WTC11 (cell line): ENCODE results near the gene OPRM1. TPM values are rescaled to one million over a fixed set of nuclear protein-coding genes. Genes with fewer than 3 reads are reported as not detected.

Experiments used
- ATAC-seq: fragments of 200-7000 bp; cut with Tn5 transposase; 2 replicates; pipeline ENCODE4 v1.10.0; 2021; ENCODE audit warnings: mild to moderate bottlenecking, moderate library complexity
- CTCF ChIA-PET: fragments of 300-600 bp; sonication (Branson Sonifier 250); formaldehyde crosslinking; loops from one replicate; lab custom pipeline; 2021; ENCODE audit warnings: antibody characterized with exemption; lab: Charles Lee
- POLR2A ChIA-PET: fragments of 350-600 bp; sonication (Branson Sonifier 250); formaldehyde crosslinking; loops from one replicate; lab custom pipeline; 2021; ENCODE audit warnings: antibody characterized with exemption; lab: Charles Lee
- DNase-seq: peaks from one replicate; pipeline ENCODE4 v3.0.0; 2021; ENCODE audit warnings: low spot score
- H3K27ac Mint-ChIP-seq: 2 replicates; pipeline ENCODE4 v1.8.0; 2021; ENCODE audit warnings: mixed read lengths
- H3K27me3 Mint-ChIP-seq: 2 replicates; pipeline ENCODE4 v1.8.0; 2021; ENCODE audit warnings: low read depth, mild to moderate bottlenecking, moderate library complexity, mixed read lengths
- H3K36me3 Mint-ChIP-seq: 2 replicates; pipeline ENCODE4 v1.8.0; 2021; ENCODE audit warnings: mixed read lengths
- H3K4me1 Mint-ChIP-seq: 2 replicates; pipeline ENCODE4 v1.8.0; 2022; ENCODE audit warnings: mixed read lengths
- H3K4me3 Mint-ChIP-seq: 2 replicates; pipeline ENCODE4 v1.8.0; 2021; ENCODE audit warnings: mild to moderate bottlenecking, moderate library complexity, mixed read lengths
- H3K9me3 Mint-ChIP-seq: 2 replicates; pipeline ENCODE4 v1.8.0; 2021; ENCODE audit warnings: mixed read lengths
- ATF1 ChIP-seq: sonication (generic); formaldehyde crosslinking; IDR thresholded peaks from 2 replicates; pipeline ENCODE4 v1.8.1; 2023; ENCODE audit warnings: mild to moderate bottlenecking, moderate library complexity, missing genetic modification reagents
- CBFB ChIP-seq: sonication (generic); formaldehyde crosslinking; IDR thresholded peaks from 2 replicates; pipeline ENCODE4 v1.8.1; 2022; ENCODE audit warnings: mild to moderate bottlenecking, low read depth, missing genetic modification reagents
- CDX4 ChIP-seq: fragments of 250-450 bp; sonication (Bioruptor Pico); IDR thresholded peaks from 2 replicates; pipeline ENCODE4 v1.9.0; 2021; ENCODE audit warnings: moderate library complexity, mild to moderate bottlenecking, inconsistent platforms, borderline replicate concordance
- ETV6 ChIP-seq: sonication (generic); formaldehyde crosslinking; IDR thresholded peaks from 2 replicates; pipeline ENCODE4 v1.8.1; 2022; ENCODE audit warnings: mild to moderate bottlenecking, missing genetic modification reagents
- FOXJ3 ChIP-seq: sonication (generic); formaldehyde crosslinking; IDR thresholded peaks from 2 replicates; pipeline ENCODE4 v1.9.0; 2021; ENCODE audit warnings: missing genetic modification reagents, mild to moderate bottlenecking, borderline replicate concordance
- GABPB1 ChIP-seq: sonication (generic); formaldehyde crosslinking; IDR thresholded peaks from 2 replicates; pipeline ENCODE4 v1.8.1; 2023; ENCODE audit warnings: mild to moderate bottlenecking, missing genetic modification reagents
- HMGXB4 ChIP-seq: sonication (generic); formaldehyde crosslinking; IDR thresholded peaks from 2 replicates; pipeline ENCODE4 v1.8.1; 2023; ENCODE audit warnings: mild to moderate bottlenecking, moderate library complexity, missing genetic modification reagents
- IRF2 ChIP-seq: sonication (generic); formaldehyde crosslinking; IDR thresholded peaks from 2 replicates; pipeline ENCODE4 v1.8.0; 2022; ENCODE audit warnings: low read depth, missing genetic modification reagents, borderline replicate concordance
- NFE2L1 ChIP-seq: sonication (generic); formaldehyde crosslinking; IDR thresholded peaks from 2 replicates; pipeline ENCODE4 v1.8.1; 2023; ENCODE audit warnings: missing genetic modification reagents
- NR1H2 ChIP-seq: sonication (generic); formaldehyde crosslinking; IDR thresholded peaks from 2 replicates; pipeline ENCODE4 v1.9.0; 2021; ENCODE audit warnings: mild to moderate bottlenecking, moderate library complexity, missing genetic modification reagents
- NR3C1 ChIP-seq: sonication (generic); formaldehyde crosslinking; conservative IDR thresholded peaks from 2 replicates; pipeline ENCODE4 v1.8.1; 2023; ENCODE audit warnings: low read depth, mild to moderate bottlenecking, missing genetic modification reagents
- SMAD3 ChIP-seq: sonication (generic); formaldehyde crosslinking; IDR thresholded peaks from 2 replicates; pipeline ENCODE4 v1.8.0; 2022; ENCODE audit warnings: missing genetic modification reagents, mild to moderate bottlenecking, borderline replicate concordance
- ZNF138 ChIP-seq: sonication (generic); formaldehyde crosslinking; conservative IDR thresholded peaks from 2 replicates; pipeline ENCODE4 v1.8.1; 2022; ENCODE audit warnings: mild to moderate bottlenecking, moderate library complexity, missing genetic modification reagents
- ZNF232 ChIP-seq: sonication (generic); formaldehyde crosslinking; IDR thresholded peaks from 2 replicates; pipeline ENCODE4 v1.8.0; 2022; ENCODE audit warnings: mild to moderate bottlenecking, missing genetic modification reagents
- ZNF263 ChIP-seq: sonication (generic); formaldehyde crosslinking; IDR thresholded peaks from 2 replicates; pipeline ENCODE4 v1.8.1; 2022; ENCODE audit warnings: low read depth, mild to moderate bottlenecking, moderate library complexity, missing genetic modification reagents
- ZNF423 ChIP-seq: fragments of 250-450 bp; sonication (Bioruptor Pico); IDR thresholded peaks from 2 replicates; pipeline ENCODE4 v2.1.2; 2022; ENCODE audit warnings: mild to moderate bottlenecking, moderate library complexity
- total RNA-seq: library from RNA; stranded (reverse); gene quantifications from 3 replicates; pipeline ENCODE4 v1.2.3, GENCODE V29; 2021
- TF ChIP-seq, protein P1 (sequence below): sonication (generic); formaldehyde crosslinking; IDR thresholded peaks from 2 replicates; pipeline ENCODE4 v1.8.0; 2023; ENCODE audit warnings: missing genetic modification reagents, mild to moderate bottlenecking, borderline replicate concordance
- TF ChIP-seq, protein P2 (sequence below): sonication (generic); formaldehyde crosslinking; IDR thresholded peaks from 2 replicates; pipeline ENCODE4 v1.8.1; 2023; ENCODE audit warnings: mild to moderate bottlenecking, missing genetic modification reagents
- TF ChIP-seq, protein P3 (sequence below): fragments of 250-450 bp; sonication (Bioruptor Pico); conservative IDR thresholded peaks from 2 replicates; pipeline ENCODE4 v1.9.0; 2021; ENCODE audit warnings: mild to moderate bottlenecking

The OPRM1 gene
- total RNA-seq, 1 experiment from 2014 or later: not detected

DNA sequence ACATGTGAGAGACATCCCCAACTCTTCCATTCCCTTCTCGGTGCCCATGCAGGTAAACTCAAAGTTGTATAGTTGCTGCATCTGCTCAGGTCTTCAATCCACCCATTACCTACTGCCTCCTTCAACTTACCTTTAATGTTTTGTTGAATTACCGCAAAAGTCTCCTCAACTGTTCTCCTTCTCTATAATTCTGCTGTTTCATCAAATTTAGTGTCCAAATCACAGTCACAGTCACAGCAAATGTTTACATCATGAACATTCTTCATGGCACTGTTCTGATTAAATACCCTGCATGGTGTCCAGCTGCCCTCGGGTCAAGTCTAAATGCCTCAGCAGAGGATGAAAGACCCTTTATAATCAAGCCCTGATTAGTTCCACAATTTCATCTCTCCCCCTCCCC is 187.4 kb downstream of the OPRM1 start:
- peaks cover 6% of the 10 kb centered on the region for H3K4me1 Mint-ChIP-seq
- no peaks in the 10 kb centered on the region for H3K9me3 Mint-ChIP-seq
- no peak for DNase-seq
- no peak overlapping the region for H3K4me3 Mint-ChIP-seq
- H3K27ac Mint-ChIP-seq: no peak overlapping the region
- H3K27me3 Mint-ChIP-seq: no peaks in the 10 kb centered on the region
- ChIA-PET CTCF (no interaction called here), POLR2A (no interaction called here)
- no peak for ATAC-seq
- H3K36me3 Mint-ChIP-seq: no peaks in the 10 kb centered on the region
- TF ChIP-seq NR1H2 (no peak), SMAD3 (CRISPR knock-in tag) (no peak), GABPB1 (CRISPR knock-in tag) (no peak), ZNF423 (CRISPR knock-in tag) (no peak), NR3C1 (no peak), FOXJ3 (CRISPR knock-in tag) (no peak), NFE2L1 (CRISPR knock-in tag) (no peak), HMGXB4 (CRISPR knock-in tag) (no peak), ZNF138 (CRISPR knock-in tag) (no peak), ZNF263 (CRISPR knock-in tag) (no peak)
- TF ChIP-seq, protein P1, sequence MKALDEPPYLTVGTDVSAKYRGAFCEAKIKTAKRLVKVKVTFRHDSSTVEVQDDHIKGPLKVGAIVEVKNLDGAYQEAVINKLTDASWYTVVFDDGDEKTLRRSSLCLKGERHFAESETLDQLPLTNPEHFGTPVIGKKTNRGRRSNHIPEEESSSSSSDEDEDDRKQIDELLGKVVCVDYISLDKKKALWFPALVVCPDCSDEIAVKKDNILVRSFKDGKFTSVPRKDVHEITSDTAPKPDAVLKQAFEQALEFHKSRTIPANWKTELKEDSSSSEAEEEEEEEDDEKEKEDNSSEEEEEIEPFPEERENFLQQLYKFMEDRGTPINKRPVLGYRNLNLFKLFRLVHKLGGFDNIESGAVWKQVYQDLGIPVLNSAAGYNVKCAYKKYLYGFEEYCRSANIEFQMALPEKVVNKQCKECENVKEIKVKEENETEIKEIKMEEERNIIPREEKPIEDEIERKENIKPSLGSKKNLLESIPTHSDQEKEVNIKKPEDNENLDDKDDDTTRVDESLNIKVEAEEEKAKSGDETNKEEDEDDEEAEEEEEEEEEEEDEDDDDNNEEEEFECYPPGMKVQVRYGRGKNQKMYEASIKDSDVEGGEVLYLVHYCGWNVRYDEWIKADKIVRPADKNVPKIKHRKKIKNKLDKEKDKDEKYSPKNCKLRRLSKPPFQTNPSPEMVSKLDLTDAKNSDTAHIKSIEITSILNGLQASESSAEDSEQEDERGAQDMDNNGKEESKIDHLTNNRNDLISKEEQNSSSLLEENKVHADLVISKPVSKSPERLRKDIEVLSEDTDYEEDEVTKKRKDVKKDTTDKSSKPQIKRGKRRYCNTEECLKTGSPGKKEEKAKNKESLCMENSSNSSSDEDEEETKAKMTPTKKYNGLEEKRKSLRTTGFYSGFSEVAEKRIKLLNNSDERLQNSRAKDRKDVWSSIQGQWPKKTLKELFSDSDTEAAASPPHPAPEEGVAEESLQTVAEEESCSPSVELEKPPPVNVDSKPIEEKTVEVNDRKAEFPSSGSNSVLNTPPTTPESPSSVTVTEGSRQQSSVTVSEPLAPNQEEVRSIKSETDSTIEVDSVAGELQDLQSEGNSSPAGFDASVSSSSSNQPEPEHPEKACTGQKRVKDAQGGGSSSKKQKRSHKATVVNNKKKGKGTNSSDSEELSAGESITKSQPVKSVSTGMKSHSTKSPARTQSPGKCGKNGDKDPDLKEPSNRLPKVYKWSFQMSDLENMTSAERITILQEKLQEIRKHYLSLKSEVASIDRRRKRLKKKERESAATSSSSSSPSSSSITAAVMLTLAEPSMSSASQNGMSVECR: no peak
- TF ChIP-seq, protein P2, sequence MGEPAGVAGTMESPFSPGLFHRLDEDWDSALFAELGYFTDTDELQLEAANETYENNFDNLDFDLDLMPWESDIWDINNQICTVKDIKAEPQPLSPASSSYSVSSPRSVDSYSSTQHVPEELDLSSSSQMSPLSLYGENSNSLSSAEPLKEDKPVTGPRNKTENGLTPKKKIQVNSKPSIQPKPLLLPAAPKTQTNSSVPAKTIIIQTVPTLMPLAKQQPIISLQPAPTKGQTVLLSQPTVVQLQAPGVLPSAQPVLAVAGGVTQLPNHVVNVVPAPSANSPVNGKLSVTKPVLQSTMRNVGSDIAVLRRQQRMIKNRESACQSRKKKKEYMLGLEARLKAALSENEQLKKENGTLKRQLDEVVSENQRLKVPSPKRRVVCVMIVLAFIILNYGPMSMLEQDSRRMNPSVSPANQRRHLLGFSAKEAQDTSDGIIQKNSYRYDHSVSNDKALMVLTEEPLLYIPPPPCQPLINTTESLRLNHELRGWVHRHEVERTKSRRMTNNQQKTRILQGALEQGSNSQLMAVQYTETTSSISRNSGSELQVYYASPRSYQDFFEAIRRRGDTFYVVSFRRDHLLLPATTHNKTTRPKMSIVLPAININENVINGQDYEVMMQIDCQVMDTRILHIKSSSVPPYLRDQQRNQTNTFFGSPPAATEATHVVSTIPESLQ (CRISPR knock-in tag): no peak

GRCh38 chr6:154227862-154228520 is 189.0 kb downstream of the OPRM1 start:
- DNase-seq: no peak
- ATAC-seq: no peak
- H3K9me3 Mint-ChIP-seq: no peaks in the 10 kb centered on the region
- no peaks in the 10 kb centered on the region for H3K27me3 Mint-ChIP-seq
- H3K4me1 Mint-ChIP-seq: peaks cover 8% of the 10 kb centered on the region
- H3K27ac Mint-ChIP-seq: no peak overlapping the region
- H3K36me3 Mint-ChIP-seq: no peaks in the 10 kb centered on the region
- ChIA-PET POLR2A (no interaction called here), CTCF (no interaction called here)
- H3K4me3 Mint-ChIP-seq: no peak overlapping the region
- no peak for TF ChIP-seq HMGXB4 (CRISPR knock-in tag)
- no peak for TF ChIP-seq IRF2 (CRISPR knock-in tag)
- no peak for TF ChIP-seq ATF1 (CRISPR knock-in tag)
- no peak for TF ChIP-seq ETV6
- TF ChIP-seq CDX4: no peak
- no peak for TF ChIP-seq ZNF232
- TF ChIP-seq CBFB (CRISPR knock-in tag): no peak
- TF ChIP-seq, protein P3, sequence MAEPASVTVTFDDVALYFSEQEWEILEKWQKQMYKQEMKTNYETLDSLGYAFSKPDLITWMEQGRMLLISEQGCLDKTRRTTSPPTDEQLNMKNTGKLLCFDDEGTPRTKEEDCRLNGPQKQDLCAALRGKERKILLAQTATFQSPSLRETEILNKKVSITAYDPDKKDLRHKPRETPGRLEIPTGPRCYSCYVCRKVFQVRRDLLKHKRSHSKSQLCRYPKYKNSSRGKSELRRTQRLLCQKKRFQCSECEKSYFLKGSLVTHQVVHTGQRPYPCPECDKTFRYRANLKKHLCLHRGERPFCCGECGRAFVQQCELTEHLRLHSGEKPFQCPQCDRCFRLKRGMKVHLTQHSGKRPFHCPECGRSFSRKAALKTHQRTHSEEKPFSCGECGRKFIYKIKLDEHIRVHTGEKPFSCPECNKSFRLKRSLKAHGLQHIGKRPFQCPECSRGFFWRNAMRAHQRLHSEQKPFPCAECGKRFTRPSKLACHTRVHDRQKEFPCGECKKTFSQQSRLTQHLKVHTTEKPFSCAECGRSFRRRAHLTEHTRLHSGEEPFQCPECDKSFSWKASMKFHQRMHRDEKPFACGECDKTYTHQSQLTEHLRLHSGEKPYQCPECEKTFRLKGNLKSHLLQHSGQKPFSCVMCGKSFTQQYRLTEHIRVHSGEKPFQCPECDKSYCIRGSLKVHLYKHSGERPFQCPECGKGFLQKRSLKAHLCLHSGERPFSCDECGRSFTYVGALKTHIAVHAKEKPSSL (CRISPR knock-in tag): no peak
